Hepatic stellate cell (primary cell): Measurements from ENCODE around the gene CPS1.

Source experiments
- DNase-seq: peaks from one replicate; pipeline ENCODE4 v3.0.0; 2011; ENCODE audit warnings: low spot score

The CPS1 gene

DNA sequence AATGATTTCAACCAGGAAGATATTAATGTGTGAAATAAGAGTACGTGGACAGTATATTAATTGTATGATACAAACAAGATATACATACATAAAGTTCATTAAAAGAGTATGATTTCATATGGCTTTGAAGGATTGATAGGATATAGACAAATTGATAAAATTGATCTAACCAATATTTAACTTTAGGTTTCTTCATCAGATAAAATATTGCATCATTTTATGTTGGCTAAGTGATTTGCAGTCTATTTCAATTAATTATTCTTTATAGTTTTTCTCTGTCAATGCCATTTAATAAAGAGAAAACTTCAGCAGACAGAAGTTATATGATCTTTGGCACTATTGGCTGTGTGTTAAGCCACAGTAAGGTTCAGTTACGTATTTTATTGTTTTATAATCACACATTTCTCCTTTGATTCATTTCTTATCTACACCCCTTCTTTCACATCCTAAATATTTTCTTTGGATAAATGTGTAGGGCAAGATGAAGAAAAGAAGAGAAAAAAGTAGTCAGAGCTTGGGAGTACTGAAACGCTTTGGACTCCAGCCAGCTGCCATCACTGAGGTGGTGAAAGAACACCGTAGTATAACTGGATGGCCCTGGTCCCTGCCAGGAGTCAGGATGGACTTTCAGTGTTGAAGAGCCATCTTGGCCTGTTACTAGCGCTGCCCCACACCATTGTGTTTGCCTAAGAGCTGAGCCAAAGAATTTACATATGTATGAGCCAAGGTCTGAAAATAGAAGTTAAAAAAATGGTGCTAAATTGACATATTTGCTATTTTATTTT lies 9.8 kb upstream of the CPS1 start:
- DNase-seq, result no peak

DNA sequence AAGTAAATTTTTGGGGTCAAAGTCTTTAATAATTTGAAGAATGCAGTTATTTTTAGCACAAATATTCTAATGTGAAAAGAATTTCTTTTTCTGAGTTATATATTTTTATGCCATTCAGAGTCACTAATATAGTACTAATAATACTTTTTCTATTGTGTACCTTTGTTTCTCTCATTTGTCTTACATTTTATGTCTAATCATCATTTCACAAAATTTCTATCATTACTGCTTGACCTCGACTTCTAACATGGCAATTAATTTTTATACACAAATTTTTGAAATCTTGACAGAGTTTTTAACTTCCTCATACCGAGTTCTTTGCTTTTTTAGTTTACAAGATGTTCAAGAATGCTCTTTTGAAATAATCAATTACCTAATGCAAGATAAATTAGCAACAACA lies 8.4 kb upstream of the CPS1 start:
- DNase-seq, result no peak

DNA sequence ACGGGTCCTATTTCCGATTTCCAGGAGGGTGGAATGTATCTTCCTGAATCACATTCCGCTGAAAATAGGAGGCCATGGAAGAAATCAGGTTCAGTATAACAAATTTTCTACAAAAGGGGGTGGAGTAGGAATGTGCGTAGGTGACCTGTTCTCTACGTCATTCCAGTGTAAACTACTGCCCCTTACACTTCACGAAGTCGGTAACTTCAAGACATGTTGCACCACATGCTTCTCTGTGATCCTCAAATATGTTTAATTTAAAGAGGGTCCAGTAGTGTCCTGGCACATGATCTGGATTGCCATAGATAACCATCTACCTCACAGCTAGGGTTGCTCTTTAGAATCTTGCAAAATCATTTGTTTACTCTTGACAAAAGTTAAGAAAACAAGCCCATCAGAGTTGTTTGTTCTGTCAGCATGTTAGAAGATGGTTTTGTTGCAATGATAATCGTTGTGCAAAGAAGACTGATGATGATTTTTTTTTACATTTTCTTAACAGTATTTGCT lies 7.5 kb upstream of the CPS1 start:
- no peak for DNase-seq

DNA sequence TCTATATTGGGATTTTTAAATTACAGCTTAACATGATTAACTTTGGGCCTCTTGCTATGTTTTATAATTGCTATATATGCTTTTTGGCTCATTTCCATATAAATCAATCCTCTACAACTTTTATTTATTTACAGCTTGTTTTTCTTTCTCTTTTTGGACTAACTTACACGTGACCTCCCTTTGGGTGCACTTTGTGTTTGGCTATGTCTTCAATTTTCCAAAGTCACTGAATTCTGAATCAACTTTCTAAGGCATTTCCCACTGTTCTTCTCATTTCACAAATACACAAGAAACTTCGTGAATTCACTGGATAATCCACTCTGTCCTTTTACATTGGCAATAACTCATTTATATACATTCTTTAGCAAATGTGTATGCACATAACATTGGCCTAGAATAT lies 5.4 kb upstream of the CPS1 start:
- DNase-seq, result no peak

DNA sequence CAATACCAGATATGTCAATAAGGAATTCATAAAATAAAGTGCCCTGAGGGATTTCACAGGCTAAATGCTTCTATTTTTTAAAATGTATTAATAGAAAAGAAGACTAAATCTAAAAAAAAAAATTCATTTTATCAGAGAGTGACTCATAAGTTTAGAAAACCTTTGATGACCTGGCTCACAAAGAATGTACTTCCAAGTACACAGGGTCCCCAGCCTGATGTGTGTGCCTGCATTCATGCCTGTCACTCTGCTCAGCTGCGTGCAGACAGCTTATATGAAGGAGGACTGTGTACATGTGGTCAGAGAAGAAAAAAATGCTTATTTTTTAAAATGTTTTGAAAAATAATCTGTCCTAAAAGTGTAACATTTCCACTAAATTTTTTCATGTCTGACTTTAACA lies 3.0 kb upstream of the CPS1 start:
- DNase-seq, result peak; percentile 26

DNA sequence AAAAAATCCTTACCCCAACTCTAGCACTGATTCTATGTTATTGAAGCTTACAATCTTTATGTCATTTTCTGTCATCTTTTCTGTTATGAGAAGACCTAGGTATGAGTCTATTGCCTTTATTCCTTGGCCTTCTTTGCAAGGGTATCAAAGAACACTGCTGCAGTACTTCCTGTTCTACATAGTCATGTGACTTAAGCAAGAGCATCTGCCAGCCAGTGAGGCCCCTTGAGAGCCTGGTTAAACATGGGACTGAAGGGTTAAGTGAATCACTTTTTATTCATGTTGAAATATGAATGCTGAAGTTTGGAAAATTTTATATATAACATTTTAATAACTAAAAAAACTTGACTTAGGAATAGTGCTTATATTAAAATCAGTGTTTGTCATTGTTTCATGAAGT lies 844 bp upstream of the CPS1 start:
- DNase-seq, result no peak

DNA sequence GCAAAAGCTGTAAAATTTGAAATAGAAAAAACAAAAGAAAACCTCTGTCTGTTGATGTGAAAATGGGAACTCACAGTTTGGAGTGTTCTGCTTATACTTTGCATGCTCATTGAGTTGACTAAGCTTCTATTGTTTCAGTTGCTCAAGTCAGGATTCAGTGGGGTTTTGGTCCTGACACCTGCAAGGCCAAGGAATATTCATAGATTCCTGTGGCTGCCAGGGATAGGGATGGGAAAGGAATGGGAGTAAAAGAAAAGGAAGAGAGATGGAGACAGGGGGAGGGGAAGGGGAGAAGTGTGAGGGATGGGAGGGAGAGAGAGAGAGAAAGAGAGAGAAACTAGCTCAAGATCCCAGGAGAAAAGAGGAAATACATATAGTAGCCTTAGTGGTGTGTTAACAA lies 1.3 kb downstream of the CPS1 start:
- no peak for DNase-seq

DNA sequence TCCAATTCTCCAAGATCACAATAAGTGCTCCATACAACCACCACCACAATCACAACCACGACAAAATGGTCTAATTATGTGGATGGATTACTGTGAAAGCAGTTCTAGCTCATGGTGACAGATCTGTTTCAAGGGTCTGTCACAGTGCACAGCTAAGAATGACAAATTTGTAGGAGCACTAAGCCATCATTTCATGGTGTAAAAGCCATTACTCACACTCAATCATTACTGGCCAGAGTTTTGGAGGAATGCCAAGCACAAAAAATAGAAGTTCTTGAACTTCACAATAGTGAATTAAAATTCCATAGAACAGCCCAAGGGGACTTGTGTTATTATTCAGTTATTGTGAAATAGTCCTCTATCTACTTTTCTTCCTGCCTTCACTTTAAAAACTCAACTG lies 2.3 kb downstream of the CPS1 start:
- no peak for DNase-seq

DNA sequence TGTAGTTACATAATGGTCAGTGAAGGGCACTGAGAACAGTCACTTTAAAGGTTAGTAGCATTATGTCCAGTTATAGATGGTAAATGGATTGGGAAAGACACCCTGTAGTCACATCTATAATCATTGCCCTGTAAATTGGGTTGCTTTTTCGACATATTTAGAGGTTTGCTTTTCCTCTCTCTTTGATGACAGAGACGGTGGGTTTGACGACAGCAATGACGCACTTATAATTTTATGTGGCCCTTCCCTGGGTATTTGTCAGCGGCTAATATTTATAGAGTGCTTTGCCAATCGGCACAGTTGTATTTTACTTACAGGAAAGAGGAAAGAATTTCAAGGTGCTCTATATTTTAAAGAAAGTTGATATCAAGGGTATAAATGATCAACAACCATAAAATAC lies 2.8 kb downstream of the CPS1 start:
- no peak for DNase-seq

DNA sequence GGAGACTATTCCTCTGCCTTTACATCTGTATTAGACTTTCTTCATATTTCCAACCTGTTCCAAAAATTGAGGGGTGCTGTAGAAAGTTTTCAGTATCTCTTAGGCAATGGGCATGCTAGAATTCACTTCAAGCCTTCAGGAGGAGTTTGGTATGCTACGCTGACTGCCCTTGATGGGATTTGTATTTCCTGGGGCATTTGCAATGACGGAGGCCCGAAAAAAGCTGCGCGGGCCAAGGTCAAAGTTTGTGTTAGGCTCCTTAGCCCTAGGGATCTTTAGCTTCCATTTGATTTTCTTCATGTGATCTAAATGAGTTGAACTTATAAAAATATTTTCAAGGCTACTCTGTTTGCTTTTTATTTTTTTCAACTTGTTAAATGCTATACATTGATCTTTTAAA lies 5.1 kb downstream of the CPS1 start:
- DNase-seq, result no peak

DNA sequence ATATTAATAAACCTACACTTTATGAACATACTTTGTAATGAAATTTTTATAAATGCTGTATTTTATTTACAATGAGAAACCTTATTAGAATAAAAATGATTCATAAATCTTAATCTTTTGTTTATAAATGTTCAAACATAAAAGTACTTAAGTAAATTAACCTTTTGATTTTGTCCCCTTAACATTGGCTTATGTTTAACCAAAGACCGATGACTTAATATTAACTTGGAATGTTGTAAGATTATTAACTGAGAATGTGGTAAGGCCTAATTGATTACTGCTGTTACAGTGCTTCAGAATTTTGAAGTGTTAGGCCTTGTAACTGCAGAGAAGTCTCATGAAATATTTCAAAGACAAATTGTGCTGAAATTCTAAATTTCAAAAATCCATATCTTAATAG lies 5.7 kb downstream of the CPS1 start:
- DNase-seq, result no peak

DNA sequence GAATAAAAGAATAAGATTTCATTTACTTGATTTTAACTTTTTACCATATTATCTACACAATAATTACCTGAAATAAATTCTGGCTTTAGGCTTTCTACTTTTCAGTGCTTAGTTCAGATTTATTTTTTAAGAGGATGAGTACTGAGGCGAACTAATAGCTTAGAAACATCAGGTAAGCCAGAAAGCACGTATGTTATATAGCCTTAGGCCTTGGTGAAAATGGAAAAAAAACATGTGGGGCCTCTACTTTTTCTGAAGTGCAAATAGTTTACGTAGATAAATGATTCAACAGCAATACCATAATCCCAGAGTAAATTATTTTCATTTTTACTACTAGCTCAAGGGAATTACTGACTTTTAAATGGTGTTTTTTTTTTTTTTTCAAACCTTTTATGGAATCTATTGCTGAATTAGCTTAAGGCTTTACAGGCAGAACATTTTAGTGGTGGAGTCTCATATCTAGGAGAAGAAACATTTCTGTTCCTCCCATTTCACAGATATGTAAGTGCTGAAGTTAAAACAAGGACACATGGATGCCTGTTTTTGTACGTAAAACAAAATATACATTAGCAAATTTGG lies 6.2 kb downstream of the CPS1 start:
- no peak for DNase-seq

DNA sequence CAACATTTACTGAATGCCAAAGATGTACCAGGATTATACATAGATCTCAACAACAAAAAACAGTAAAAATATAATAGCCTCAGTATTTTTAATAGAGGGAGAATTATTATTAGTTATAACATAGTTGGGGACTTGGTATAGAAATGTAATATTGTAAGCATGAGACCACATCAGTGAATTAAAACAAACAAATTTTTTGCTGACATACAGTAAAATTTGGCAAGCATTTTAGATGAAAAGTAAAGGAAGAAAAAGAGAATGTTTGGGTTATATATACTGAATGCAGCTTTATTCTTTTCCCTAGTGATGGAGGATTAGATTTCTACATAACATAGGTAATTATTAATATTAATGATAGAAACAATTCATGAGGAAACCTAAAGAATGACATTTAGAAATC lies 10.9 kb downstream of the CPS1 start:
- no peak for DNase-seq

DNA sequence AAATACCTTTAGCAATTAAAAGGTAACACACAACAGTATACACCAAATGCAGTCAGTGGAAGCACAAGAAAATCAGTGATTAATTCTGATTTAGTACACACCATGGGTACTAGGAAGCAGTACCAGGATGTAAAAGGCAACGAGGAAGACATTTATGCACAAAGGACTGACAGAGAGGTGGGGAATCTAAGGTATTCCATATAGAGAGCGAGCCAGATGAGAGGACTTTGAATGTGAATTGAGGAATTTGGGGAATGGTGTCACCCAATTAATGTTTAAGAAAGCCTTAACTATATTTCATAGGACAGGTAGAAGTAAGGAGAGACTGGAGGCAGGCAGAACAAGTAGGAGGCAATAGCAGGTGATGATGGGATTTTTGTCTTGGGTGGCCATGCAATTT lies 11.7 kb downstream of the CPS1 start:
- DNase-seq, result no peak

DNA sequence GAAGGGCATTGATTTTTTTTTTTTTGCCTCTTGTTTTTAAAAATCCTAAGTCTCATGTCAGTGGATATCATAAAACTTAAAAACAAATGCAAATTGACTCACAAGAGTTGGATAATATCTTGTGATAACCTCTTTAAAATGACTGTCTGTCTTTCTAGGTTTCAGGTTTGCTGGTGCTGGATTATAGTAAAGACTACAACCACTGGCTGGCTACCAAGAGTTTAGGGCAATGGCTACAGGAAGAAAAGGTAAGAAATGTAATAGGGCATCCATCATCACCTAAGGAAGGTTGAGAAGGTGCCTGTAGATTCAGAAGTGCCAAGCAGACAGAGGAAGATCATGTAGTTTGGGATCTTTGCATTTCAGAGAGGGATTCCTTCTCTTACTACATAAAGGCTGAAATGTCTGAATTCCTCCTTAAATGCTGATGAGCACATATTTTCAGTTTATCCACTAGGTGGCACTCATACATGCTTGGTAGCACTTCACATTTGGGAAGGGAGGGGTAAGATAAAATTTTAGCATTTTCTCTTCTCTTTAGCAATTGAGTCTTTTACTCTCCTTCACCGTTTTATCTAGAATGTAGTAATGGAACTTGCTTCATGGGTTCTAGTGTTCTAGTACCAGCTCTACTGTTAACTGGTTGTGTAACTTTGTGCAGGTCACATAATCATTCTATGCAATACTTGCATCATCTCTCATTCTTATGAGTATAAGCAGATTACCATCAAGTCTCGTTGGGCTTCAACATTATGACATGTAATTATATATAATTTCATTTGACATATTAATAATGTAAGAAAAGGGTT lies 21.1 kb downstream of the CPS1 start:
- DNase-seq, result peak; percentile 9

DNA sequence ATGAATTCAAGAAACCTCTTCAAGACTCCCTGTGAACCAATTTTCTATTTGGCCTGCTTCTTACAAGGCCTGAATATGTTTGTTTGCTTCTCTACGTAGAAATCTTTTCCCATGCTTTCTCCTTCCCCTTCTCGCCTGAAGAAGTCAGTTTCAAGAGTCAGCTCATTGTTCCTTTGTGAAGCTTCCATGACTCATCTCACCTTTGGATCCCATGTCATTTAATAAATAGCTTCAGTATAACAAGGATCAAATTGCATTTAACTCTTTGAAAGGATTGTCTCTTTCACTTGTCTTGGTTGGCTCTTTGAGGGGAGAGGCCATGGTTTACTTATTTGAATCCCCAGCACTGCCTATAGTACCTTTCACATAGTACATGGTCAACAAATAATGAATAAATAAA lies 28.4 kb downstream of the CPS1 start:
- no peak for DNase-seq

DNA sequence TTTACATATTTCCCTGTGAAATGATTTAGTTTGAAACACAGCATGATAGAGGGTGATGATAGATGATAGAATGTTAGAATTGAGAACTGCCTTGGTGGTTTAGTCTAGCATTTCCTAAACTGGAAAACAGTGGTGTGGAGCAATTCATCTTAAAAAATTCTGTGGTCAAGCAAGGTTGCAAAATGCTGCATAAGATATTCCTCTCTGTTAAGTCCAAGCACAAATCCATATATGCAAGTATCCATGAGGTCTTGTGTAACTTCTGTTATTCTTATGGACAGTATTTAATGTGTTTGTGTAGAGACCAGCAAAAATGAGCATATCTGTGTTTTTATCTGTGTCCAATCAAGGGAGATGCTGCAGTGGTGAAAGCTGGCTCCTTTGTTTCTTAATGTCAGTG lies 30.0 kb downstream of the CPS1 start:
- DNase-seq, result no peak

DNA sequence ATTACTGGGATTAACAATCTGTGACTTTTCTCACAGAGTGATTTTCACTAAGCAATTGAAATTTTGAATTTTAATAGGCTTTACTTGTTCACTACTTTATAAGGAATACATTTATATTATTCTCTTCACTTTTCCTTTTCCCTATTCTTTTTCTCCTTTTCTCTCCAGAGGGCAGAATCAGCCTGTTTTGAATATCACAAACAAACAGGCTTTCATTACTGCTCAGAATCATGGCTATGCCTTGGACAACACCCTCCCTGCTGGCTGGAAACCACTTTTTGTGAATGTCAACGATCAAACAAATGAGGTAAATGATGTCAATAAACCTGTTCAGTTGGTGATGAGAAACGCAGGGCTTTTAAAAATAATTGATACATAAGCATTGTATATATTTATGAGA lies 35.3 kb downstream of the CPS1 start:
- no peak for DNase-seq

DNA sequence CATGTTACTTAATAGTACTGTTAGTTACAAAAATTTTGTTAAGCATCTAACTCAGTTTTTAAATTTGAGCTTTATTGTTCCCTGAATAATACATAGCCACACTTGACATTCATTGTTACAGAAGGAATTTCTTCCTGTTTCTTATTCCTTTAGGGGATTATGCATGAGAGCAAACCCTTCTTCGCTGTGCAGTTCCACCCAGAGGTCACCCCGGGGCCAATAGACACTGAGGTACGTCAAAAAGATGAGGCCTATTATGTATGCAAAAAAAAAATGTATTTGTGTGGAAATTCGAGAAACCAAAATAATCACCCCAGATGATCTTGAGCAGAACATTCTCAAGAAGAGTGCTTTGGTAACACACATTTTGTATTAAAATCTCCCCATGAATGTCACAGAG lies 36.3 kb downstream of the CPS1 start:
- no peak for DNase-seq

DNA sequence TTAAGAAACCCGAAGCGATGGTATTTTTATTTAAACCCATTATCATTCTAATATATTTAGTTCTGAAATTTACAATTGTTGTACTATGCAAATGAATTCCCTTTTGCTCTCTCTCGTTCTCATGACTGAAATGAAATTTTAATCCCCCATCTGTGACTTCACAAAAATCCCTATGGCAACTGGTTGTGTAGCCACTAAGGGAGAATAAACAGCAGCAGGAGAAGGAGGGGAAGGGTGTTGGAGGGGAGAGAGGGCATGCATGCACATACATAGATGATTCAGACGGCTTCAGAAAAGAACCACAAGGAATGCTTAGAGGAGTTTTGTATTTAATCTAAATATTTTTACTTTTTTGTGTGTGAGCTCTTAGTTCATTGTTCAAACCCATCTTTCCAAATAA lies 36.8 kb downstream of the CPS1 start:
- DNase-seq, result no peak

DNA sequence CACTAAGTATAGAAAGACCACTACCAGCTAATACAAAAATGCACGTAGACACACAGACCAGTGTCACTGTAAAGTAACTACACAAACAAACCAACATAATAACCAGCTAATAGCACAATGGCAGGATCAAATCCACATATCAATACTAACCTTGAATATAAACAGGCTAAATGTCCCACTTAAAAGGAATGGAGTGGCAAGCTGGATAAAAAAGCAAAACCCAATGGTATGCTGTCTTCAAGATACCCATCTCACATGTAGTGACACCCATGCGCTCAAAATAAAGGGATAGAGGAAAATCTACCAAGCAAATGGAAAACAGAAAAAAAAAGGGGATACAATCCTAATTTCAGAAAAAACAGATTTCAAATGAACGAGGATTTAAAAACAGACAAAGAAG lies 41.8 kb downstream of the CPS1 start:
- no peak for DNase-seq

DNA sequence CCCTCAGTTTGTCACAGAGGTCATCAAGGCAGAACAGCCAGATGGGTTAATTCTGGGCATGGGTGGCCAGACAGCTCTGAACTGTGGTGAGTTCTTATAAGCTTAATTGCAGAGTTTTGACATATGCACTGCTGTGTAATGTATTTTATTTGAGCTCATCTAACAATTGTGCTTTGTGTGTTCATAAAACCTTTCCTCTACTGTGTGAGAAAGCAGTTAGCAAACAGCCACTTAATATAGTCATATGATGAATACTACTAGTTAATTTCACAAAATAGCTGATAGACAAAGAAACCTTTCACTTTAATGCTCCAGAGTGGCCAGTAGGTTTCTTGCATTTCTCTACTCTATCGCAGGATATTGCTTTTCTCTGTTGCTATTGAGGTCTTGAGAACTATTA lies 43.1 kb downstream of the CPS1 start:
- no peak for DNase-seq

DNA sequence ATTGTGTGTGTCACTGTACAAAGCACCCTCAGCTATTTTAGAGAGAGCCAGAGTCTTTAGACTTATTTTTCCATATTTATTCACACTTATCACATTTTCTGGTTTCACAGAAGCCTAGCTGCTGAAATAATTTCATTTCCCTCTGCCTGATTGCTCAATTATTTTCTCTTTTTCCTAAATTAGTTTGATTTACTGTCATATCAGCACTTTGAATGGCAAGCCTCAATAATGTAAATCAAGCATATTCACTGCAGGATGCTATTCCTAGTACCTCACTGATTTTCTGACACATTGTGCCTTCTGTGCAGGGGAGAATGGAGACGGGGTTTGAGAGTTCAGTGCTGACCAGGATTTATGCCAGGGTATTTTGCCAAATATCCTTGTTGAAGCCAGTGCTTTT lies 48.3 kb downstream of the CPS1 start:
- no peak for DNase-seq
